Esophagus muscularis mucosa (tissue), 3 donors: ENCODE results near the gene TRPM3.

Experiments
- EP300 ChIP-seq: sonication (generic); formaldehyde crosslinking; IDR thresholded peaks from one replicate; pipeline ENCODE4 v1.6.1; 2017; ENCODE audit warnings: antibody characterized with exemption
- TF ChIP-seq, protein P1 (sequence below), 3 experiments: fragments of 200-600 bp in 2 of 3; fragments of 450-650 bp in 1 of 3; sonication (generic) in 2 of 3; IDR thresholded peaks; one replicate each; pipeline ENCODE4 v1.5.1; 2017 to 2019; ENCODE audit warnings: antibody characterized with exemption in 3 of 3, mild to moderate bottlenecking in 2 of 3, moderate library complexity in 1 of 3

DNA sequence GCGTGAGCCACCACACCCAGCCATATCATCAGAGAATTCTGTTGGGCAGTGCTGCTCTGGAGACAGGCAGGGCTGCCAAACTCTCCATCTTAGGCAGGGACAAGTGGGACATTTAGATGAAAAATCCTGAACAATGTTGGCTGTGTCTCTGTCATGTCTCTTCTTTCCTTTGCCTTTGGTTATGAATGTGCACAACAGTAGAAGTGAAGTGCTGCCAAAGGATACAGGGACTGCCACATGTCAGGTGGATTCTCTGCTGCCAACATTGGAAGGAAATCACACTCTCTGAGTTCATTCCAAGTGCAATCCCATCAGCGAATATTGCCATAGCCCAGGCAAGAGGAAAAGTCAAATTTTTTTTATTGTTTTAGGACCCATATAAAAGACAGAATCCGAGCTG is 348.8 kb downstream of the TRPM3 start:
- TF ChIP-seq, protein P1, sequence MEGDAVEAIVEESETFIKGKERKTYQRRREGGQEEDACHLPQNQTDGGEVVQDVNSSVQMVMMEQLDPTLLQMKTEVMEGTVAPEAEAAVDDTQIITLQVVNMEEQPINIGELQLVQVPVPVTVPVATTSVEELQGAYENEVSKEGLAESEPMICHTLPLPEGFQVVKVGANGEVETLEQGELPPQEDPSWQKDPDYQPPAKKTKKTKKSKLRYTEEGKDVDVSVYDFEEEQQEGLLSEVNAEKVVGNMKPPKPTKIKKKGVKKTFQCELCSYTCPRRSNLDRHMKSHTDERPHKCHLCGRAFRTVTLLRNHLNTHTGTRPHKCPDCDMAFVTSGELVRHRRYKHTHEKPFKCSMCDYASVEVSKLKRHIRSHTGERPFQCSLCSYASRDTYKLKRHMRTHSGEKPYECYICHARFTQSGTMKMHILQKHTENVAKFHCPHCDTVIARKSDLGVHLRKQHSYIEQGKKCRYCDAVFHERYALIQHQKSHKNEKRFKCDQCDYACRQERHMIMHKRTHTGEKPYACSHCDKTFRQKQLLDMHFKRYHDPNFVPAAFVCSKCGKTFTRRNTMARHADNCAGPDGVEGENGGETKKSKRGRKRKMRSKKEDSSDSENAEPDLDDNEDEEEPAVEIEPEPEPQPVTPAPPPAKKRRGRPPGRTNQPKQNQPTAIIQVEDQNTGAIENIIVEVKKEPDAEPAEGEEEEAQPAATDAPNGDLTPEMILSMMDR (IDR thresholded peaks at IDR 0.05) = no peak
- no peak for TF ChIP-seq EP300
